HG03442 (cell line): ENCODE measurements around the gene RMND1.
A peak's percentile ranks its signal among the peaks of the same experiment; 100 is the strongest.
"Not testable (repeated sequence)": the region's sequence is repeated elsewhere in the genome, so short reads cannot be mapped to it uniquely, and the experiment has no call there.

Experiments used
- ATAC-seq: cut with Tn5 transposase; IDR thresholded peaks from one replicate; pipeline ENCODE4 v1.9.1; 2021; ENCODE audit warnings: mild to moderate bottlenecking, moderate library complexity; ENCODE audit not compliant: unreplicated experiment

The RMND1 gene

DNA sequence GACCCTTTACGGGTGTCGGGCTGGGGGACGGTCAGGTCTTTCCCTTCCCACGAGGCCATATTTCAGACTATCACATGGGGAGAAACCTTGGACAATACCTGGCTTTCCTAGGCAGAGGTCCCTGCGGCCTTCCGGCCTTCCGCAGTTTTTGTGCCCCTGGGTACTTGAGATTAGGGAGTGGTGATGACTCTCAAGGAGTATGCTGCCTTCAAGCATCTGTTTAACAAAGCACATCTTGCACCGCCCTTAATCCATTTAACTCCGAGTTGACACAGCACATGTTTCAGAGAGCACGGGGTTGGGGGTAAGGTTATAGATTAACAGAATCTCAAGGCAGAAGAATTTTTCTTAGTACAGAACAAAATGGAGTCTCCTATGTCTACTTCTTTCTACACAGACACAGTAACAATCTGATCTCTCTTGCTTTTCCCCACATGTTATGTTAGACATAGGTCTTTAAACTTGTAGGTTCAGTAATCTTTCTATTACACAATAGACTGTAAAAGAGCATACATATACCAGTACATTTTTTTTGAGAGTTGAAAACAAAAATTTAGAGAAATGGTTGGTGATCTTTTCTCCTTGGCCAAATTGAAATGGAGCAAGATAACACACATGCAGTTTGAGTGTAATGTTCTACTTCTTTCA, 3.9 kb upstream of the RMND1 start:
- ATAC-seq: not testable (repeated sequence)

GRCh38 chr6:151452750-151453427, 963 bp upstream of the RMND1 start:
- ATAC-seq: no peak

DNA sequence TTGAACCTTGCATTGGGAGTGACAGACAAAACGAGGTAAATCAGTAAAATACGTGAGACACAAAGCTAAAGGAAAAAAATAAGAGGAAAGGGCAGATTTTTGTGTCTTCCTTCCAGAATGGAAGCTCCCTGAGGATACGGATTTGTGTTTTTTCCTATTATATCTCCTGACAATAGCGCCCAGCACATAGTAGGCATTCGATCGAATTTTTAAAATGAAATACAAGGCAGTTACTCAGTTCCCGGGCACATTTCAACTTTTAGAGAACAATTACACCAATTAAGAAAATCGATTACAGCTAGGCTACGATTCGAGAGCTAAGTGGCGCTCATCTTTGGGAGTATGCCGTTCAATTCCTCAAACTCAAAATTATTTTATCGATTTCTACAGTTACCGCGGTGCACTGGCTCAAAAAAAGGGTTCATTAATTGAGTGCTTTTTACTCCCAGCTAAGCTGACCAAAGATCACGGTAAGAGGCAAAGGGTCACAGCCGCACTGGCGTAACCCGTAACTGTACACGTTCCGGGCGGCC, 443 bp downstream of the RMND1 start:
- no peak for ATAC-seq

- not testable (repeated sequence) for ATAC-seq
Measured at GRCh38 chr6:151450928-151451327, 998 bp downstream of the RMND1 start.

GRCh38 chr6:151448623-151449022, 3.3 kb downstream of the RMND1 start:
- ATAC-seq: no peak

DNA sequence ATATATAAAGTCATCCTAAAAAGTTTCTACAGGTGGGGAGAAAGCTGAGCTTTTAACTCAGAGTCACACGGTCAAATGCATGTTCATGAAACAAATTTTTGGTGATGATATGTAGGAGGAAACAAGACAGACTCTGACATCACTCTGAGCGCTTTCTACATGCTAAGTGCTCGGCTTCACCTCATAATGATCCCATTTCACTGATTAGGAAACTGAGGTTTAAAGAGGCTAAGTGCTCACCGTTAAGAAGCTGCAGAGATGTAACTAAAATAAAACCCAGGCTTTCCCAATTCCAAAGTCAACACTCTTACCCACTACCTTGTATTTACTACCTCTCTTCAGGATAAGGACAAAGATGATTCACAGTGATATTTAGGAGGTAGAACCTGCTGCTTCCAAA, 4.7 kb downstream of the RMND1 start:
- ATAC-seq: no peak

DNA sequence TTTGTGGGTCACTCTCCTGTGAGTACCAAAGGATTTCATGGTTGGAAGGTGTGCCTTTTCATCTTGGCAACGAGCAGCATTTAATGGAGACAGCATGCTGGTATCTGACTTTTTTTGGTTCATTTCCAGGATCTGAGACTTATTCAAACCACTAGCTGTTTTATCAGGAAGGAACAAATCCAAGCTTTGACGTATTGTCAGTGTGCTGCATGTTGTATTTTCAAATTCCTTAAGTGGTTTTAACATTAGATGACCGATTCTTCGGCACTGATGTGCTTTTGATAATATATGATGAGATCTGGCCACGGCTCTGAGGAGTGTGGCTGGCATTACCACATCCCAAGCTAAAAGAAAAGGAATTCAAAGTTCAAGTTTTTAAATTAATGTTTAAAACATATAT, 6.4 kb downstream of the RMND1 start:
- ATAC-seq: no peak

- ATAC-seq: no peak
Measured at GRCh38 chr6:151443911-151444621, 7.9 kb downstream of the RMND1 start.

- no peak for ATAC-seq
Measured at GRCh38 chr6:151443454-151443853, 8.5 kb downstream of the RMND1 start.

- ATAC-seq: no peak
Measured at GRCh38 chr6:151442371-151442770, 9.6 kb downstream of the RMND1 start.

DNA sequence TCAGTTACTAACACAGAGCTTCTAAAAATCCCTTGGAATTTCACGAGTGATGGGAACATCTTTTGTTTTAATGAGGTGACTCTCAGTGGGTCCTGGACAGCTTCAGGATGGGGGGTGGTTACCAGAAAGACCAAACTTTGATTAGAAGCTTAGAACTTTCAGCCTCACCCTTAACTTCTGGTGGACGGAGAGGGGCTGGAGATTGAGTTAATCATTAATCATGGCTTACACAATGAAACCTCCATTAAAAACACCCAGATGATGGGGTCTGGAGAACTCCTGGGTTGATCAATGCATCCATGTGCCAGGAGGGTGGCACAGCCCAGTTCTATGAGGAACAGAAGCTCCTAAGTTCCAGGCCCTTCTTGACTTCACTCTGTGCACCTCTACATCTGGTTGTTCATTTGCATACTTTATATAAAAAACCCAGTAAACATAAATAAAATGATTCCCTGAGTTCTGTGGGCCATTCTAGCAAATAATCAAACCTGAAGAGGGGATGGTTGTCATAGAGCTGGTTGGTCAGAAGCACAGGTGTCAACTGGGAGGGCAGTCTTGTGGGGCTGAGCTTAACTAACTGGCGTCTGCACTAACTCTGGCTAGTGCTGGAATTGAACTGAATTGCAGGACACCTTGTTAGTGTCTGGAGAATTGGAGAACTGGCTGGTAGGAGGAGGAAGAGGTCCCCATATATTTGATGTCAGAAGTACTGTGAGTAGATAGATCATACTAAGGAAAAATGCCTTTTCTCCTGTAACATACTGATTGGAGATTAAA, 10.3 kb downstream of the RMND1 start:
- no peak for ATAC-seq

DNA sequence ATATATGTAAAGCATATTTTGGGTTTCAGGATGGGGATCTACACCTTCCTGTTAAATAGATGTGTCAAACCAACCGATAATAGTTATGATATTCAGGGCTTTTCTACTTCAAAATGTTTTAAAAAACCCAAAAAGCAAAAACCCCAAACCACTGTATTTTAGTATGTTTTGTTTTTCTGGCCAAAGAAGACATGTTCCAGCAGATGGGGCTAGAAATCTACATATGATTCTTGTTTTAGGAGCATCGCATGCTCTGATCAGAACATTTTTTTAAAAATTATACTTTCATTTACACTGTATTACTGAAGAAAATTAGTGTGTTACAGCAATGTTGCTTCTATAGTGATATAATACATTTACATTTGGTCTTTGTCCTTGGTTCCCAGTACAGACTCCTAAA, 11.0 kb downstream of the RMND1 start:
- peak; percentile 35 for ATAC-seq

DNA sequence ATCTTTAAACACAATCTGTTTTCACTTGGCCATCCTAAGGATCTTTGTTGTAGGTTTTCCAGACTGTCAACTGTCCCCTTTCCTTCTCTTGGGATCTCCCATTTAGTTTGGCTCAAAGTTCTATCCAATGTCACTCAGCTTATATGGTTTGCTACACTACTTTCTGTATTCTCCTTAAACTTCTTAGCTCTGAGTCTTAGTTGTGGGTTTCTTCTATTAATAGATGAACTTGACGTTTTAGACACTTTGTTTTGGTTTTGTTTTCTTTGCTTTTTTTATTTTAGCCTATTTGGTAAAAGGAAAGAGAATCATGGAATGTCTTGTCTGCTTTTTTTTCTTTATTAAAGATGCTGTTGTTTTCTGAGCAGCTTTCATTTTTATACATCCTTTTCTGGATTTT, 11.4 kb downstream of the RMND1 start:
- peak; percentile 60 for ATAC-seq

GRCh38 chr6:151437401-151437800, 14.5 kb downstream of the RMND1 start:
- ATAC-seq: no peak

DNA sequence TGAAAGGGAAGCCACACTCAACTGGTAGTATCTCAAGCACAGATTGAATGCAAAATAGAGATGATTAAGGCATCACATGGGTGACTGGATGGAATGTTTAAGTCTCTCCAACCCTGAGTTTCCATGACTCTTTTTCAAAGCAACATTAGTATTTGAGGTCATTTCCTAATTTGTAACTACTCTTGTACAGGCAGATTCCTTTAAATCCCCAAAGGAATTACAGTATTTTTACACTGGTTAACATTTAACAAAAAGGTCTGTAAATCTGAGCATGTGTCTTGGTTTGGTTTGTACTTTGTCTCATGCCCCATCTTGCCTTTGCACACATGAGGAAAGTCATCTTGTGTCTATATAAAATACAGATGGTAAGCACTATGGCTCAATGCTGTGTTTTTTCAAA, 15.1 kb downstream of the RMND1 start:
- no peak for ATAC-seq

DNA sequence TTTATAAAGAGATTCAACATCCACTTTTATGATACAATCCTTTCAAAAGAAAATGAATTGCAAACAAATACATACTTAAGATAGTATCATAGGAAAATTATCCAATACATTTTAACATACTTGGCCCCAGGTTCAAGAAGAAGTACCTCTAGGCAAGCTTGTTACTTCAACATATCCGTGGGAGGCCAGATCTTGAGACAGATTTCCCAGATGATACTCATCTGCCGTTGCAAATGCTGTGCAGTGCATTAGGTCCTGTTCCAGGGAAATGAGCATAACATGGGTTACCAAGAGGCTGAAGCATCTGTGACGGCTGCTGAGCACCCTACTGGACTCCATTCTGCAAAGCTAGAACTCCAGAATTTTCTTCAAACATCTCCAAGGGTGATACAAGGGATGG, 15.6 kb downstream of the RMND1 start:
- no peak for ATAC-seq

DNA sequence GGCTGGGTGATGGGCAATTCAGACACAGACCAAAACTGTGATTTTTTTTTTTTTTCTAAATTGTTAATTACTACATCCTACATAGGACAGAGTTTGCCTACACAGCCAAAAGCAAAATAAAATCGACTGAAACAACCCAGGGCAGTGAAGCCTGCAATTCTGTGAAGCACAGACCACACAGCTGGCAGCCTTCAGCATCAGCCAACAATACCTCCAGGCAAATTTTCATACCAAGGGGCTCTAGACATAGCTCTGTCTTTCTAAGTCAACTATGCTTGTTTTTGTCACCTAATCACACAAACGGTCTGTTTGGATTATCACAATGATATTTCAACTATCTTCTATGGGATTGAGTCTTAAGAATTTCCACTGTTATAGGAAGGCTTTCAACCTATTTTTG, 17.6 kb downstream of the RMND1 start:
- no peak for ATAC-seq

GRCh38 chr6:151432651-151433050, 19.3 kb downstream of the RMND1 start:
- ATAC-seq: no peak

DNA sequence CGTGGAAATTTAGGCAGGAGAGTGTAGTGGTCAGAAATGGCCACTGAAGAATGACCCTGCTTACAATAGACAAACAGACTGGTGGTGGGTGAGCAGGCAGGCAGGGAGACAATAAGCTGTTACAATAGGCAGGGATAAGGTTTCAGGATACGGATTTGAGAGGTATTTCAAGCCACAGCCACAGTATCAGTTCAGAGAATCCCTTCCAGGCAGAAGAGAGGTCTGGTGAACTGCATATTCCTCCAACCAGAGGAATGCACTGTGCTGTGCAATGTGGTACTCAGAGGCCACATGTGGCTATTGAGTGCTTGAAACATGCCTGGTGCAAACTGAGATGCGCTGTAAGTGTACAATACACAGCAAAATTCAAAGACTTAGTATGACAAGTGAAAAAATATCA, 20.6 kb downstream of the RMND1 start:
- no peak for ATAC-seq

DNA sequence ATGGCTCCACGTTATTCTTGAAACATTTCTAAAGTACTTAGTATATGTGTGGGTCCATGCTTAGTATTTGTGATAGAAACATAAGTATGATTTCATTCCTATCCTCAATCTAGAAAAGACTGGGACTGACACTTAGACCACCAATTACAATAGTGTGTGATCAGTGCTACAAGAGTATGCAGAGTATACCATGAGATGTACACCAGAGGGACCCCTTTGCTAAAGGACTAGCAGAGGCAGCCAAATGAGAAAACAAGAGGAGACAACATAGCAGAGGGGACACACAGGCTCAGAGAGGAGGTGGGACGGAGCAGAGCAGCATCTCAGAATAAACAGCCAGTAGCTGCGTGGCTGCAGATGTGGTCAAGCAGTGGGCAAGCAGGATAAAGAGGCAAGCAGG, 21.0 kb downstream of the RMND1 start:
- ATAC-seq: no peak

DNA sequence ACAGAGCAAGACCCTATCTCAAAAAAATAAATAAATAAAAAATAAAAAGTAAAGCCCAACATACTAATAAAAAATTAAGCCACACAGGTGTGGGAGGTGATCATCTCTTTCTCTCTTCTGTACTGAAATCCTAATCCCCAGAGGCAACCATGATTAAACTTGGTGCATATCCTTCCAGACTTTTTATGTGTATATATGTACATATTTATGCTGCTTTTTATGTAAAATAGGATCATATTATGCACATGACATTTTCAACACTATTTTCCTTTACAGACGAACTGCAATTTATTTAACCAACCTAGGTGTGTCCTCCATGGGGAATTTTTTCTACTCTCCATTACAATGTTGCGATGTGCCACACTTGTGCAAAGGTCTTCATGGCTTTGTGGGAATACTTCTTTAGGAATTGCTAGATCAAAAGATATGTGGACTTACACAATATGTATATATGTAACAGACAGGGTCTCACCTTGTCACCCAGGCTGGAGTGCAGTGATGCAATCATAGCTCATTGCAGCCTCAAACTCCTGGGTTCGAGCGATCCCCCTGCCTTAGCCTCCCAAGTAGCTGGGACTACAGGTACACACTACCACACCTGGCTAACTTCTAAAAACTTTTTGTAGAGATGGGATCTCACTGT, 23.7 kb downstream of the RMND1 start:
- ATAC-seq: no peak
